ENCODE results near the gene PLPPR5.

GRCh38 chr1:98865796-98866195 lies 138.9 kb downstream of the PLPPR5 start:
- TF ChIP-seq, protein P1, sequence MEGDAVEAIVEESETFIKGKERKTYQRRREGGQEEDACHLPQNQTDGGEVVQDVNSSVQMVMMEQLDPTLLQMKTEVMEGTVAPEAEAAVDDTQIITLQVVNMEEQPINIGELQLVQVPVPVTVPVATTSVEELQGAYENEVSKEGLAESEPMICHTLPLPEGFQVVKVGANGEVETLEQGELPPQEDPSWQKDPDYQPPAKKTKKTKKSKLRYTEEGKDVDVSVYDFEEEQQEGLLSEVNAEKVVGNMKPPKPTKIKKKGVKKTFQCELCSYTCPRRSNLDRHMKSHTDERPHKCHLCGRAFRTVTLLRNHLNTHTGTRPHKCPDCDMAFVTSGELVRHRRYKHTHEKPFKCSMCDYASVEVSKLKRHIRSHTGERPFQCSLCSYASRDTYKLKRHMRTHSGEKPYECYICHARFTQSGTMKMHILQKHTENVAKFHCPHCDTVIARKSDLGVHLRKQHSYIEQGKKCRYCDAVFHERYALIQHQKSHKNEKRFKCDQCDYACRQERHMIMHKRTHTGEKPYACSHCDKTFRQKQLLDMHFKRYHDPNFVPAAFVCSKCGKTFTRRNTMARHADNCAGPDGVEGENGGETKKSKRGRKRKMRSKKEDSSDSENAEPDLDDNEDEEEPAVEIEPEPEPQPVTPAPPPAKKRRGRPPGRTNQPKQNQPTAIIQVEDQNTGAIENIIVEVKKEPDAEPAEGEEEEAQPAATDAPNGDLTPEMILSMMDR (IDR thresholded peaks at IDR 0.05): no peak
- no peak for TF ChIP-seq POLR2AphosphoS5 (IDR thresholded peaks at IDR 0.05)
